Measurements from ENCODE around the gene GRID1.

GRID1 gene

GRCh38 chr10:86393862-86394455 lies 27.4 kb upstream of the GRID1 start:
- WGBS: 87% methylated on average over 7 of the region's 10 CpGs
- H3K4me2 ChIP-seq (ENCODE audit: low read length, poor library complexity, severe bottlenecking): no peak overlapping the region
- no peak for DNase-seq

GRCh38 chr10:86393362-86393761 lies 26.8 kb upstream of the GRID1 start:
- Histone ChIP-seq H3K18ac (ENCODE audit: low read depth in 1 of 2, low read length in 2 of 2) (no peak overlapping the region), H2BK5ac (ENCODE audit: low read depth, low read length, poor library complexity, severe bottlenecking) (no peak overlapping the region), H3K4me3 (ENCODE audit: insufficient read depth in 1 of 2, low read depth in 1 of 2, low read length in 2 of 2) (no peak overlapping the region), H2BK15ac (ENCODE audit: low read depth, poor library complexity, severe bottlenecking) (no peak overlapping the region), H3K9me3 (ENCODE audit: control insufficient read depth, low read length) (no peaks in the 10 kb centered on the region), H3K4me2 (ENCODE audit: low read length, poor library complexity, severe bottlenecking) (no peak overlapping the region), H3K23ac (ENCODE audit: low read length in 2 of 2) (no peak overlapping the region), H3K27ac (ENCODE audit: low read length, poor library complexity, severe bottlenecking) (no peak overlapping the region), H2AFZ (ENCODE audit: low read depth, low read length) (no peak overlapping the region), H3K4me1 (ENCODE audit: control insufficient read depth, insufficient read depth, low read depth, low read length) (peaks cover 9% of the 10 kb centered on the region), H3K79me1 (replicated peaks; ENCODE audit: low read length, poor library complexity, severe bottlenecking) (no peaks in the 10 kb centered on the region), H3K14ac (ENCODE audit: low read length in 2 of 2) (no peak overlapping the region), H4K91ac (ENCODE audit: low read length) (no peak overlapping the region), H3K4ac (ENCODE audit: low read depth in 1 of 2, low read length in 2 of 2) (no peak overlapping the region), H2BK12ac (ENCODE audit: low read length in 2 of 2) (no peak overlapping the region), H4K8ac (ENCODE audit: low read length) (no peak overlapping the region), H3K36me3 (ENCODE audit: control insufficient read depth in 1 of 2, insufficient read depth in 2 of 2, low read depth in 1 of 2, low read length in 2 of 2) (no peaks in the 10 kb centered on the region), H3K9ac (ENCODE audit: low read length) (no peak overlapping the region), H3K27me3 (ENCODE audit: control insufficient read depth in 1 of 2, insufficient read depth in 1 of 2, low read length in 2 of 2) (peaks cover 40 to 60% of the 10 kb centered on the region in 2 experiments), H2BK120ac (ENCODE audit: low read depth, low read length) (no peak overlapping the region), H2AK5ac (ENCODE audit: low read length, severe bottlenecking) (no peak overlapping the region)
- DNase-seq: no peak
- WGBS: 83% methylated on average over 7 of the region's 9 CpGs

More at GRCh38 chr10:86393862-86394455, 27.4 kb upstream of the GRID1 start:
- Histone ChIP-seq H3K4ac (ENCODE audit: low read depth in 1 of 2, low read length in 2 of 2) (no peak overlapping the region), H3K4me3 (ENCODE audit: insufficient read depth in 1 of 2, low read depth in 1 of 2, low read length in 2 of 2) (no peak overlapping the region), H3K9me3 (ENCODE audit: control insufficient read depth, low read length) (no peaks in the 10 kb centered on the region), H3K27me3 (ENCODE audit: control insufficient read depth in 1 of 2, insufficient read depth in 1 of 2, low read length in 2 of 2) (peaks cover 38 to 58% of the 10 kb centered on the region in 2 experiments), H3K79me1 (replicated peaks; ENCODE audit: low read length, poor library complexity, severe bottlenecking) (no peaks in the 10 kb centered on the region), H3K4me1 (ENCODE audit: control insufficient read depth, insufficient read depth, low read depth, low read length) (peaks cover 9% of the 10 kb centered on the region), H2BK15ac (ENCODE audit: low read depth, poor library complexity, severe bottlenecking) (no peak overlapping the region), H2AK5ac (ENCODE audit: low read length, severe bottlenecking) (no peak overlapping the region), H4K8ac (ENCODE audit: low read length) (no peak overlapping the region), H3K27ac (ENCODE audit: low read length, poor library complexity, severe bottlenecking) (no peak overlapping the region), H3K23ac (ENCODE audit: low read length in 2 of 2) (no peak overlapping the region), H2AFZ (ENCODE audit: low read depth, low read length) (no peak overlapping the region), H3K18ac (ENCODE audit: low read depth in 1 of 2, low read length in 2 of 2) (no peak overlapping the region), H2BK5ac (ENCODE audit: low read depth, low read length, poor library complexity, severe bottlenecking) (no peak overlapping the region), H3K36me3 (ENCODE audit: control insufficient read depth in 1 of 2, insufficient read depth in 2 of 2, low read depth in 1 of 2, low read length in 2 of 2) (no peaks in the 10 kb centered on the region), H3K9ac (ENCODE audit: low read length) (no peak overlapping the region), H3K14ac (ENCODE audit: low read length in 2 of 2) (no peak overlapping the region), H2BK12ac (ENCODE audit: low read length in 2 of 2) (no peak overlapping the region), H2BK120ac (ENCODE audit: low read depth, low read length) (no peak overlapping the region), H4K91ac (ENCODE audit: low read length) (no peak overlapping the region)

- no peak overlapping the region for H3K18ac ChIP-seq (ENCODE audit: low read depth in 1 of 2, low read length in 2 of 2)
- 92% methylated on average over 7 of the region's 7 CpGs for WGBS
Measured at GRCh38 chr10:86392723-86393094, 26.1 kb upstream of the GRID1 start.

GRCh38 chr10:86391986-86392722 lies 25.6 kb upstream of the GRID1 start:
- no peak overlapping the region for H2BK15ac ChIP-seq (ENCODE audit: low read depth, poor library complexity, severe bottlenecking)
- no peak overlapping the region for H3K4ac ChIP-seq (ENCODE audit: low read depth in 1 of 2, low read length in 2 of 2)
- no peak overlapping the region for H3K9ac ChIP-seq (ENCODE audit: low read length)
- H3K9me3 ChIP-seq (ENCODE audit: control insufficient read depth, low read length): no peaks in the 10 kb centered on the region
- no peak overlapping the region for H2BK5ac ChIP-seq (ENCODE audit: low read depth, low read length, poor library complexity, severe bottlenecking)
- no peak overlapping the region for H3K4me2 ChIP-seq (ENCODE audit: low read length, poor library complexity, severe bottlenecking)
- no peak overlapping the region for H2AK5ac ChIP-seq (ENCODE audit: low read length, severe bottlenecking)
- H3K79me1 ChIP-seq (replicated peaks; ENCODE audit: low read length, poor library complexity, severe bottlenecking): no peaks in the 10 kb centered on the region
- H4K91ac ChIP-seq (ENCODE audit: low read length): no peak overlapping the region
- peaks cover 9% of the 10 kb centered on the region for H3K4me1 ChIP-seq (ENCODE audit: control insufficient read depth, insufficient read depth, low read depth, low read length)
- H2BK120ac ChIP-seq (ENCODE audit: low read depth, low read length): no peak overlapping the region
- no peak overlapping the region for H3K18ac ChIP-seq (ENCODE audit: low read depth in 1 of 2, low read length in 2 of 2)
- H3K14ac ChIP-seq (ENCODE audit: low read length in 2 of 2): no peak overlapping the region
- H3K36me3 ChIP-seq (ENCODE audit: control insufficient read depth in 1 of 2, insufficient read depth in 2 of 2, low read depth in 1 of 2, low read length in 2 of 2): no peaks in the 10 kb centered on the region
- H3K23ac ChIP-seq (ENCODE audit: low read length in 2 of 2): no peak overlapping the region
- H3K27me3 ChIP-seq (ENCODE audit: control insufficient read depth in 1 of 2, insufficient read depth in 1 of 2, low read length in 2 of 2): peaks cover 46 to 70% of the 10 kb centered on the region in 2 experiments
- H4K8ac ChIP-seq (ENCODE audit: low read length): no peak overlapping the region
- H2AFZ ChIP-seq (ENCODE audit: low read depth, low read length): no peak overlapping the region
- no peak overlapping the region for H3K27ac ChIP-seq (ENCODE audit: low read length, poor library complexity, severe bottlenecking)
- no peak for DNase-seq
- no peak overlapping the region for H3K4me3 ChIP-seq (ENCODE audit: insufficient read depth in 1 of 2, low read depth in 1 of 2, low read length in 2 of 2)
- H2BK12ac ChIP-seq (ENCODE audit: low read length in 2 of 2): no peak overlapping the region
- WGBS: 71% methylated on average over 11 of the region's 12 CpGs

More at GRCh38 chr10:86392723-86393094, 26.1 kb upstream of the GRID1 start:
- H2BK120ac ChIP-seq (ENCODE audit: low read depth, low read length): no peak overlapping the region
- H3K4ac ChIP-seq (ENCODE audit: low read depth in 1 of 2, low read length in 2 of 2): no peak overlapping the region
- H3K9me3 ChIP-seq (ENCODE audit: control insufficient read depth, low read length): no peaks in the 10 kb centered on the region
- no peak overlapping the region for H2AK5ac ChIP-seq (ENCODE audit: low read length, severe bottlenecking)
- H3K4me3 ChIP-seq (ENCODE audit: insufficient read depth in 1 of 2, low read depth in 1 of 2, low read length in 2 of 2): no peak overlapping the region
- H2AFZ ChIP-seq (ENCODE audit: low read depth, low read length): no peak overlapping the region
- no peak overlapping the region for H3K27ac ChIP-seq (ENCODE audit: low read length, poor library complexity, severe bottlenecking)
- H3K79me1 ChIP-seq (replicated peaks; ENCODE audit: low read length, poor library complexity, severe bottlenecking): no peaks in the 10 kb centered on the region
- H3K9ac ChIP-seq (ENCODE audit: low read length): no peak overlapping the region
- no peak overlapping the region for H4K91ac ChIP-seq (ENCODE audit: low read length)
- H2BK12ac ChIP-seq (ENCODE audit: low read length in 2 of 2): no peak overlapping the region
- H3K14ac ChIP-seq (ENCODE audit: low read length in 2 of 2): no peak overlapping the region
- H3K4me2 ChIP-seq (ENCODE audit: low read length, poor library complexity, severe bottlenecking): no peak overlapping the region
- H2BK15ac ChIP-seq (ENCODE audit: low read depth, poor library complexity, severe bottlenecking): no peak overlapping the region
- H3K23ac ChIP-seq (ENCODE audit: low read length in 2 of 2): no peak overlapping the region
- peaks cover 46 to 67% of the 10 kb centered on the region in 2 experiments for H3K27me3 ChIP-seq (ENCODE audit: control insufficient read depth in 1 of 2, insufficient read depth in 1 of 2, low read length in 2 of 2)
- no peak for DNase-seq
- H3K4me1 ChIP-seq (ENCODE audit: control insufficient read depth, insufficient read depth, low read depth, low read length): peaks cover 9% of the 10 kb centered on the region
- no peak overlapping the region for H4K8ac ChIP-seq (ENCODE audit: low read length)
- H2BK5ac ChIP-seq (ENCODE audit: low read depth, low read length, poor library complexity, severe bottlenecking): no peak overlapping the region
- H3K36me3 ChIP-seq (ENCODE audit: control insufficient read depth in 1 of 2, insufficient read depth in 2 of 2, low read depth in 1 of 2, low read length in 2 of 2): no peaks in the 10 kb centered on the region

Measured in mesenchymal stem cell (in vitro differentiated cells and primary cell).